Fibroblast of skin of left quadriceps (primary cell): ENCODE data around the gene MOCS3.
"Not testable (repeated sequence)": the region's sequence is repeated elsewhere in the genome, so short reads cannot be mapped to it uniquely, and the experiment has no call there.

Source experiments
- DNase-seq, 2 experiments: peaks; one replicate each; pipeline ENCODE4 v3.0.0-alpha.2; 2013; ENCODE audit warnings: low read depth in 2 of 2

Gene MOCS3

GRCh38 chr20:50932016-50932485 is 26.6 kb upstream of the MOCS3 start:
- DNase-seq = no peak

GRCh38 chr20:50932691-50933280 is 25.8 kb upstream of the MOCS3 start:
- peak; percentile 62 to 63 for DNase-seq

- no peak for DNase-seq
These were observed 25.0 kb upstream of the MOCS3 start for GRCh38 chr20:50933589-50933988.

GRCh38 chr20:50943069-50943468 is 15.5 kb upstream of the MOCS3 start:
- DNase-seq = no peak

- no peak for DNase-seq
These were observed 10.4 kb upstream of the MOCS3 start for GRCh38 chr20:50948132-50948785.

GRCh38 chr20:50953196-50953595 is 5.4 kb upstream of the MOCS3 start:
- no peak for DNase-seq

GRCh38 chr20:50953821-50954220 is 4.8 kb upstream of the MOCS3 start:
- DNase-seq = no peak

- DNase-seq = no peak
These were observed 1.3 kb upstream of the MOCS3 start for GRCh38 chr20:50957276-50957675.

GRCh38 chr20:50957798-50958614 is 612 bp upstream of the MOCS3 start, which contains the start of gene DPM1:
Gene DPM1, minus strand, starts transcription at chr20:50958532. Its CDS starts 9 bp downstream, at chr20:50958523.
- DNase-seq = no peak

GRCh38 chr20:50959543-50960126 is 1.0 kb downstream of the MOCS3 start:
- DNase-seq = no peak

- DNase-seq = no peak
These were observed 9.0 kb downstream of the MOCS3 start for GRCh38 chr20:50967586-50967985.

- DNase-seq = no peak
These were observed 9.7 kb downstream of the MOCS3 start for GRCh38 chr20:50968289-50968688.

- no peak for DNase-seq
These were observed 10.8 kb downstream of the MOCS3 start for GRCh38 chr20:50969435-50969834.

- no peak for DNase-seq
These were observed 11.3 kb downstream of the MOCS3 start for GRCh38 chr20:50969912-50970311.

- DNase-seq = no peak
These were observed 17.2 kb downstream of the MOCS3 start for GRCh38 chr20:50975701-50976330.

GRCh38 chr20:50977066-50978021 is 18.7 kb downstream of the MOCS3 start:
- DNase-seq = no peak

GRCh38 chr20:50978533-50978932 is 19.9 kb downstream of the MOCS3 start:
- not testable (repeated sequence) for DNase-seq

GRCh38 chr20:50980071-50980681 is 21.6 kb downstream of the MOCS3 start:
- DNase-seq = peak; percentile 96

GRCh38 chr20:50980851-50981713 is 22.5 kb downstream of the MOCS3 start:
- DNase-seq = peak; percentile 27 to 34
